HG03432 (cell line): ENCODE data around the gene COL4A3.

Experiments
- ATAC-seq: cut with Tn5 transposase; IDR thresholded peaks from one replicate; pipeline ENCODE4 v1.9.1; 2021; ENCODE audit warnings: mild to moderate bottlenecking, moderate library complexity; ENCODE audit not compliant: unreplicated experiment

COL4A3 gene

GRCh38 chr2:227337442-227337841 lies 173.0 kb downstream of the COL4A3 start:
- ATAC-seq: no peak

DNA sequence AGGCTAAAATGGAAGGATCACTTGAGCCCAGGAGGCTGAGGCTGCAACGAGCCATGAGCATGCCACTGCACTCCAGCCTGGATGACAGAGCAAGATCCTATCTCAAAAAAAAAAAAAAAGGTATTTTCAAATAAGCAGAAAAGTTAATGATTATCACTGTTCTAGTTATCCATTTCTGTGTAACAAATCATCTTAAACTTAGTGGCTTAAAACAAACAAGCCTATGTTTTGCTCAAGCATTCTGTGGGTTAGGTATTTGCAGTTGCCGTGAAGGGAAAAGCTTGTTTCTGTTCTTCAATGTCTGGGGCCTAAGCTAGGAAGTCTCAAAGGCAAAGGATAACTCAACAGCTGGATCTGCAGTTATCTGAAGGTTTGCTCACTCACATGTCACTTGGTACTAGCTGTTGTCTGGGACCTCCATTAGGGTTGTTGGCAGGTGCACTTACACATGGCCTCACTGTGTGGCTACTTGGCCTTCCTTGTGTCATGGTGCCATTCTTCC lies 174.7 kb downstream of the COL4A3 start:
- no peak for ATAC-seq

DNA sequence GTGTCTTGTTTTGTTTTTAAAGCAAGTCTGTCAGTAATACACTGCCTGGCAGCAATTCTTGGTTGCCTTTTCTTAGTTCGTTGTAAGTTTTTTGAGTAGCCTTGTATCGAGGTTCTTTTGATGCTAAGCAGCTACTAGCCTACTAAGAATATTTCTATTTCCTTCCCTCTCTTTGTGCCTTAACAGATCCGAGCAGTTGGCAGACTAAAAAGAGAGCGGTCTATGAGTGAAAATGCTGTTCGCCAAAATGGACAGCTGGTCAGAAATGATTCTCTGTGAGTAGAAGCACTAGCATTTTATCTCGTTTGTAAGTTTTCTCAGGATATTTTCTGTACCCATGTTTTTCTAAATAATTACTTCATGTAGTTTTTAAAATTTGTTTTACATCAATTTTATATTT lies 175.7 kb downstream of the COL4A3 start:
- ATAC-seq: no peak

- no peak for ATAC-seq
Measured at GRCh38 chr2:227341553-227341952, 177.1 kb downstream of the COL4A3 start.

DNA sequence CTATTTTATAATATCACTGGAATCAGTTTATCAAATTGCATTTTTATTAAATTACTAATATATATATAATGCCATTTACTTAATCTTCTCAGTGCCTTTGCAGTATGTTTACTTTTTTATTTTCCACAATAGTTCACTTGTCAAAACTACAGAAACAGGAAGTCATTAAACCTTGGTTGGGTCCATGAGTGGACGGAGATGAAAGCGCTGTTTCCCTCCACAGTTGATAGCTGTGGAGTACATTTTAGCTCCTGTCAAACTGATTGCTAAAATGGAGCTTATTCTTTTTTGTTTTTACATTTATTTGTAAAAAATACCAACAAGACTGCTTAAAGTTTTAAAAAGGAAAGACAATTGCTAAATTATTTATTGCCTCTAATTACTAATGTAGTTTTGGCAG lies 179.8 kb downstream of the COL4A3 start:
- ATAC-seq: no peak

DNA sequence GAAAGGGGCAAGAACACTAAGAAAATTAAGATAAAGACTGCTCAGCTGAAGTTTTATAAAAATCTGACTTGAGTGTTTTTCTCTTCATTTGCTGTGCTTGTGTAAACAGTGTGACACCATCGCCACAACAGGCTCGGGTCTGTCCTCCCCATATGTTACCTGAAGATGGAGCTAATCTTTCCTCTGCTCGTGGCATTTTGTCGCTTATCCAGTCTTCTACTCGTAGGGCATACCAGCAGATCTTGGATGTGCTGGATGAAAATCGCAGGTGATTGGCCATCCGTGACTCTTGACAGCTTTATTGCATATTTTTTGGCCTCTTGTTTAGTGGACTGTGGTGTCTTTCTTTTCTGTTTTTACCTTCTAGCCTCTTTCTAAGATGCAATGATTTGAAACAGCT lies 182.7 kb downstream of the COL4A3 start:
- no peak for ATAC-seq

- ATAC-seq: no peak
Measured at GRCh38 chr2:227348324-227348723, 183.9 kb downstream of the COL4A3 start.

- ATAC-seq: no peak
Measured at GRCh38 chr2:227349989-227350612, 185.7 kb downstream of the COL4A3 start.

- ATAC-seq: peak; percentile 92
Measured at GRCh38 chr2:227351639-227352038, 187.2 kb downstream of the COL4A3 start.

- ATAC-seq: no peak
Measured at GRCh38 chr2:227360351-227360750, 195.9 kb downstream of the COL4A3 start.

DNA sequence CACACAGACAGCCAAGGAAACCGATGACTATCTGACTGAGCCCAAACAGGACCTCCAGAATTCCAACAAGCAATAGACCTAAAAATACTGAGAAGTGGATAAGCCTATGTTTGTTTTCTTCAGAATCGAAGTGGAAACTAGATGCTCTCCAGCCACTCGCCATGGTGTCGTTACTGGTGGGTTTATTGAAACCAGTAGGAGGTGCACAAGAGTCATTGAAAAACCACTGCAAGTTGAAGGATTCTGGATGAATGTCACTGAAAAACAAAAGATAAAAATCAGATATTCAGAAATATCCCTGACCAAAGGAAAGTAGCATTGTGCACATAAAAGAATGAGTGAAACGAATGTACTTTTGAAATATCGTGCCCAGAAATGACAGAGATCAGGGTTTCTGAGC lies 199.3 kb downstream of the COL4A3 start:
- no peak for ATAC-seq
